Measurements from ENCODE around the gene YIPF2. TPM values are rescaled to one million over a fixed set of nuclear protein-coding genes. Genes with fewer than 3 reads are reported as not detected.

The YIPF2 gene
- total RNA-seq, 1 experiment from 2014 or later, result 126 TPM

- Histone ChIP-seq H3F3A (ENCODE audit: low read length, unreplicated experiment) (no peaks in the 10 kb centered on the region), H3K4me1 (ENCODE audit: insufficient read depth, low read length) (no peaks in the 10 kb centered on the region), H3K79me2 (ENCODE audit: low read length) (0 out of 2 replicates have a peak, but pooled peaks cover 6% of the 10 kb centered on the region), H3K36me3 (ENCODE audit: low read depth, low read length) (peaks cover 21% of the 10 kb centered on the region), H4K20me1 (ENCODE audit: low read length) (no peaks in the 10 kb centered on the region), H3K9ac (ENCODE audit: low read length) (no peak overlapping the region), H3K4me2 (ENCODE audit: low read length) (no peak overlapping the region), H3K9me2 (replicated peaks; ENCODE audit: low read length) (no peaks in the 10 kb centered on the region), H3K27ac (ENCODE audit: low read length) (no peak overlapping the region), H2AFZ (ENCODE audit: low read length) (no peak overlapping the region), H3K4me3 (ENCODE audit: low read length) (no peak overlapping the region), H3K27me3 (ENCODE audit: low read length) (no peaks in the 10 kb centered on the region), H3K9me3 (ENCODE audit: low read length) (no peaks in the 10 kb centered on the region)
- DNase-seq (no peak), ATAC-seq (no peak)
- ChIA-PET POLR2A (ENCODE audit: unreplicated experiment) (no interaction called here), CTCF (no interaction called here)
- BruUV-seq (replicated peaks), result TSS peak; percentile 23
- TF ChIP-seq EZH2phosphoT487 (IDR thresholded peaks at IDR 0.05; ENCODE audit: borderline replicate concordance, low read length) (no peak), EZH2 (IDR thresholded peaks at IDR 0.05; ENCODE audit: low read length, unreplicated experiment) (no peak)
- TF ChIP-seq, protein P1, sequence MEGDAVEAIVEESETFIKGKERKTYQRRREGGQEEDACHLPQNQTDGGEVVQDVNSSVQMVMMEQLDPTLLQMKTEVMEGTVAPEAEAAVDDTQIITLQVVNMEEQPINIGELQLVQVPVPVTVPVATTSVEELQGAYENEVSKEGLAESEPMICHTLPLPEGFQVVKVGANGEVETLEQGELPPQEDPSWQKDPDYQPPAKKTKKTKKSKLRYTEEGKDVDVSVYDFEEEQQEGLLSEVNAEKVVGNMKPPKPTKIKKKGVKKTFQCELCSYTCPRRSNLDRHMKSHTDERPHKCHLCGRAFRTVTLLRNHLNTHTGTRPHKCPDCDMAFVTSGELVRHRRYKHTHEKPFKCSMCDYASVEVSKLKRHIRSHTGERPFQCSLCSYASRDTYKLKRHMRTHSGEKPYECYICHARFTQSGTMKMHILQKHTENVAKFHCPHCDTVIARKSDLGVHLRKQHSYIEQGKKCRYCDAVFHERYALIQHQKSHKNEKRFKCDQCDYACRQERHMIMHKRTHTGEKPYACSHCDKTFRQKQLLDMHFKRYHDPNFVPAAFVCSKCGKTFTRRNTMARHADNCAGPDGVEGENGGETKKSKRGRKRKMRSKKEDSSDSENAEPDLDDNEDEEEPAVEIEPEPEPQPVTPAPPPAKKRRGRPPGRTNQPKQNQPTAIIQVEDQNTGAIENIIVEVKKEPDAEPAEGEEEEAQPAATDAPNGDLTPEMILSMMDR (conservative IDR thresholded peaks at IDR 0.05; ENCODE audit: low read depth, low read length), result no peak
- intact Hi-C loops (cut with micrococcal nuclease), result no loop called here
These were observed 20.0 kb downstream of the YIPF2 start for GRCh38 chr19:10908380-10908960.

DNA sequence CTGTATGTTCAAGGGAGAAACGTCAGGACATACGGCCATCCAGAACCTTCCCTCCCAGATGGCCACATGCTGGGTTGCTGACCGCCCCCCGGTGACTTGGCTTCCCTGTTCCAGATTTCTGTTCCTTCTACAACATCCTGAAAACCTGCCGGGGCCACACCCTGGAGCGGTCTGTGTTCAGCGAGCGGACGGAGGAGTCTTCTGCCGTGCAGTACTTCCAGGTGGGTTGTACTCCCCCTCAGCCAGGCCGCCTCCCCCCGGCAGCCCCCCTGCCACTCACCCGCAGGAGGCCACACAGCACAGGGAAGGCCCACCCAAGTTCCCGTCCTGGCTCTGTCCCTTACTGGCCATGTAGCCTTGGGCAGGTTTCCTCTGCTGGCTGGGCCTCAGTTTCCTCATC, 20.5 kb downstream of the YIPF2 start:
- Histone ChIP-seq H3K9me3 (ENCODE audit: low read length) (no peaks in the 10 kb centered on the region), H4K20me1 (ENCODE audit: low read length) (no peaks in the 10 kb centered on the region), H3K4me2 (ENCODE audit: low read length) (no peak overlapping the region), H3K9ac (ENCODE audit: low read length) (no peak overlapping the region), H3K27ac (ENCODE audit: low read length) (no peak overlapping the region), H3K79me2 (ENCODE audit: low read length) (peaks cover 11% of the 10 kb centered on the region; the same call in 1 of the 2 replicates), H3K4me1 (ENCODE audit: insufficient read depth, low read length) (no peaks in the 10 kb centered on the region), H3K9me2 (replicated peaks; ENCODE audit: low read length) (no peaks in the 10 kb centered on the region), H3K4me3 (ENCODE audit: low read length) (no peak overlapping the region), H3K27me3 (ENCODE audit: low read length) (no peaks in the 10 kb centered on the region), H2AFZ (ENCODE audit: low read length) (no peak overlapping the region), H3F3A (ENCODE audit: low read length, unreplicated experiment) (no peaks in the 10 kb centered on the region), H3K36me3 (ENCODE audit: low read depth, low read length) (peaks cover 21% of the 10 kb centered on the region)
- intact Hi-C loops (cut with micrococcal nuclease), result no loop called here
- ATAC-seq (no peak), DNase-seq (no peak)
- TF ChIP-seq EZH2 (IDR thresholded peaks at IDR 0.05; ENCODE audit: low read length, unreplicated experiment), result no peak
- TF ChIP-seq, protein P1 (conservative IDR thresholded peaks at IDR 0.05; ENCODE audit: low read depth, low read length), result no peak
- no peak for TF ChIP-seq EZH2phosphoT487 (IDR thresholded peaks at IDR 0.05; ENCODE audit: borderline replicate concordance, low read length)
- POLR2A ChIA-PET (ENCODE audit: unreplicated experiment), result no interaction called here
- no TSS peak for BruUV-seq (replicated peaks)
- CTCF ChIA-PET, result no interaction called here

DNA sequence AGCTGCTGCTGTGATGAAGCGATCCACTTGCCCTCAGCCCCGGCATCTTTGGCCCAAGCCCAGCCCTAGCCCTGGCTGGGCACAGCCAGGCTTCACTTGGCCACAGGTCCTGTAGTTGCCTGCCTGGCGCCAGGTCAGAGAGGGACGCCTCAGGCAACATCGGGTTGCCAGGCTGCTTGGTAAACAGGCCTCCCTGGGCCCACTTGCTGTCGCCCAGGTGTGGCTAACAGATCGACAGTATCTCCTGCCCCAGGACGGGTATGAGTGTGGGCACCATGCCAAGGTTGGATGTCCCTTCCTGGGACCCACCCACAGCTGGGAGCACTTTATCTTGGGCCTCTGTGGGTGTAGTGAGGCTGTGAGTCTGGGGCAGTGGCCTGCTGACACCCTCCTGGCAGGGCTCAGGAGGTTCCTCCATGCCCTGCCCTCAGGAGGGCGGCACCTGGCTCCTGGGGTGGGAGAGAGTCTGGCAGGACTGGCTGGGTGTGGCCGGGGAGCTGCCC, 29.2 kb downstream of the YIPF2 start:
- H3K4me2 ChIP-seq (ENCODE audit: low read length), result peak overlapping the region; percentile 79

More for the DNA sequence above, 29.2 kb downstream of the YIPF2 start:
- Histone ChIP-seq H3K79me2 (ENCODE audit: low read length) (peaks cover 64% of the 10 kb centered on the region), H3F3A (ENCODE audit: low read length, unreplicated experiment) (peaks cover 11% of the 10 kb centered on the region), H3K9me2 (replicated peaks; ENCODE audit: low read length) (no peaks in the 10 kb centered on the region), H3K9ac (ENCODE audit: low read length) (0 out of 2 replicates have a peak overlapping the region, but pooled peaks have one; percentile 21), H3K27me3 (ENCODE audit: low read length) (no peaks in the 10 kb centered on the region), H3K4me1 (ENCODE audit: insufficient read depth, low read length) (peaks cover 36% of the 10 kb centered on the region), H4K20me1 (ENCODE audit: low read length) (peaks cover 19% of the 10 kb centered on the region; the same call in 1 of the 2 replicates), H2AFZ (ENCODE audit: low read length) (peak overlapping the region; percentile 45), H3K4me3 (ENCODE audit: low read length) (peak overlapping the region; percentile 35; the same call in 1 of the 2 replicates), H3K27ac (ENCODE audit: low read length) (peak overlapping the region; percentile 73), H3K36me3 (ENCODE audit: low read depth, low read length) (no peaks in the 10 kb centered on the region), H3K9me3 (ENCODE audit: low read length) (no peaks in the 10 kb centered on the region)
- TF ChIP-seq EZH2phosphoT487 (IDR thresholded peaks at IDR 0.05; ENCODE audit: borderline replicate concordance, low read length) (no peak), EZH2 (IDR thresholded peaks at IDR 0.05; ENCODE audit: low read length, unreplicated experiment) (no peak)
- TF ChIP-seq, protein P1 (conservative IDR thresholded peaks at IDR 0.05; ENCODE audit: low read depth, low read length), result no peak
- ATAC-seq (peak; percentile 75), DNase-seq (peak; percentile 95)
- CTCF ChIA-PET, result interaction anchor here (0.7 to 1.2 kb wide), 2 partner anchors 27 to 38 kb away, joined by 8 to 16 read pairs; no protein-coding TSS in a partner anchor
- intact Hi-C loops (cut with micrococcal nuclease), result no loop called here
- POLR2A ChIA-PET (ENCODE audit: unreplicated experiment), result interaction anchor here (0.7 kb wide), 1 partner anchor 190 kb away, joined by 3 read pairs; the partner anchor contains the start of gene LDLR
- no TSS peak for BruUV-seq (replicated peaks)

All from PC-3 (cell line).